ENCODE results near the gene RNASEH2A.
A peak's percentile ranks its signal among the peaks of the same experiment; 100 is the strongest.
"Not testable (repeated sequence)": the region's sequence is repeated elsewhere in the genome, so short reads cannot be mapped to it uniquely, and the experiment has no call there.

The RNASEH2A gene

DNA sequence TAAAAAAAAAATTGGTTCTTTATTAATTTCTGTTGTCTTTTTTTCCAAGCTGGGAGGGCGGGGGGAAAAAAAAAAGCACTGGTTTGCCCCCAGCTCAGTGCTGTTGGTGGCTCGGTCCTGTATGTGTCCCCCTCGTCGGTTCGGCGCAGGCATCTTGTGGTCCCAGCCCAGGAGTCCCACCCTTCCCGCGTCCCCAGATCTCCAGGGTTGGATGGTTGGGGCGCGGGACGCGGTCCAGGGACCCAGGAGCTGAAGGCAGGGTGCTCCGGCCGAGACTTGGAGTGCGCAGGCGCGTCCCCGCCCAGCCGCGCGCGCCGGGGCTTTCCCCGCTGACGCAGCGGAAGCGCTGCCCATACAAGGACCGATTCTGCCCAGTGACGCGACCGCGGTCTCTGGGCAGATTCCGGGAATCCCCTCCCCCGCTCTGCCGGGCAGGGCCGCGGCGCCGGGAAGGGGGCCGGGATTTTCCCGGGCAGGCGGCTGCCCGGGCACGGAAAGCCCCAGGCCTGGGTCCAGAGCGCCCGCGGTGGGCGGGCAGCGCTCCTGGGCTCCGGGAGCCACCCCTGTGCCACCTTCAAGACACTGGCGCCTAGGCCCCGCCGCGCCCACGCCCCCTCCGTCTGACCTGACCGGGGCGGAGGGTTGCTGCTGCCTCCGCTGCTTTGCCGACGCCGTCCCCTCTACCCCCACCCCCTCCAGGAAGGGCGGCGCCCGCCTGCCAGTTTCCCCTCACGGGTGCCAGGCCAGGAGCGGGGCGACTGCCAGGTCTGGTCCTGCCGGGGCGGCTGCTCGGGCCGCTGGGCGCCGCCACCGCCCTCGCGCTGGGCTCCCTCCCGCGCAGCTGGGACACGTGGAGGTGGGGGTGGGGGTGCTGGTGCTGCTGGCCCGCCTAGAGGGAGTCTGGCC is 12.8 kb upstream of the RNASEH2A start:
- peaks cover 32 to 34% of the 10 kb centered on the region in 2 donors for H3K4me1 ChIP-seq (ENCODE audit: control insufficient read depth in 1 of 2, insufficient read depth in 2 of 2, low read length in 2 of 2)
- peak overlapping the region; percentile 99 to 100 for H3K9ac ChIP-seq (ENCODE audit: low read depth in 1 of 2, low read length in 2 of 2)
- H3K4me3 ChIP-seq (ENCODE audit: low read depth in 1 of 2, low read length in 2 of 2) = peak overlapping the region; percentile 91 to 95
- no peaks in the 10 kb centered on the region for H3K36me3 ChIP-seq (ENCODE audit: control insufficient read depth in 1 of 2, insufficient read depth in 2 of 2, low read length in 2 of 2)
- no peaks in the 10 kb centered on the region for H3K9me3 ChIP-seq (ENCODE audit: control insufficient read depth in 1 of 2, low read length in 2 of 2)
- peak overlapping the region; percentile 100 for H3K27ac ChIP-seq (ENCODE audit: low read depth, low read length)
- H3K27me3 ChIP-seq (ENCODE audit: control insufficient read depth in 1 of 2, insufficient read depth in 2 of 2, low read length in 2 of 2) = no peaks in the 10 kb centered on the region

DNA sequence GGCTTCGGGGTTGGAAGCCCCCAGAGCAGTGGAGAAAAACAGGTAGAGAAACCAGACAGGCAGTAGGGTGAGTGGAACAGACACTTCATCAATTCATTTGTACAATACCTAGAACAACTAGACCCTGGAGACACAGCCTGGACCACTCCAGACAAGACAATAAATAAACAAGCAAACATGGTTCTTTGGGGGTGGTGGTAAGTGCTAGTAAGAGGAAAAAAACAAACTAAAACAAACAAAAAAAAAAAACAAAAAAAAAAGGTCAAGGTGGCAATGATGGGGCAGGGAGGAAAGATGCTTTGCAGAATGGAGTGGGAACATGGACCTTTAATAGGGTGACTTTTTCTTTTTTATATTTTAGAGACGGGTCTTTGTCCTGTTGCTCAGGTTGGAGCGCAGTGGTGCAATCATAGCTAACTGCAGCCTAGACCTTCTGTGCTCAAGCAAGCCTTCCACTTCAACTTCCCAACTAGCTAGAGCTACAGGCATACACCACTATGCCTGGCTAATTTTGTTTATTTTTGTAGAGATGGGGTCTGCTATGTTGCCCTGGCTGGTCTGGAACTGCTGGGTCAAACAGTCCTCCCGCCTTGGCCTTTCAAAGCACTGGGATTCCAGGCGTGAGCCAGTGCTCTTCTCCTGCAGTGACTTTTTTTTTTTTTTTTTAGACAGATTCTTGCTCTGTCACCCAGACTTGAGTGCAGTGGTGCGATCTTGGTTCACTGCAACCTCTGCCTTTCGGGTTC is 12.0 kb upstream of the RNASEH2A start:
- H3K36me3 ChIP-seq (ENCODE audit: control insufficient read depth in 1 of 2, insufficient read depth in 2 of 2, low read length in 2 of 2) = peaks cover under 1 to 3% of the 10 kb centered on the region in 2 donors
- H3K4me3 ChIP-seq (ENCODE audit: low read depth in 1 of 2, low read length in 2 of 2) = peak overlapping the region; percentile 61 to 95

DNA sequence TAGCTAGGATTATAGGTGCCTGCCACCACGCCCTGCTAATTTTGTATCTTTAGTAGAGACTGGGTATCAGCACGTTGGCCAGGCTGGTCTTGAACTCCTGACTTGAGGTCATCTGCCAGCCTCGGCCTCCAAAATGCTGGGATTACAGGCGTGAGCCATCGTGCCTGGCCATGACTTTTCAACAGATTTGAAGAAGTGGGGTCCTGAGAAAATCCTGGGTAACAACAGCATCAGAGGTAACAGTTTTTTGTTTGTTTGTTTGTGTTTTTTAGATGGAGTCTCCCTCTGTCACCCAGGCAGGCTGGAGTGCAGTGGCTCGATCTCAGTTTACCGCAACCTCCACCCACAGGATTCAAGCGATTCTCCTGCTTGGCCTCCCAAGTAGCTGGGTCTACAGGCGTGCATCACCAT is 11.4 kb upstream of the RNASEH2A start:
- peaks cover 7 to 9% of the 10 kb centered on the region in 2 donors for H3K36me3 ChIP-seq (ENCODE audit: control insufficient read depth in 1 of 2, insufficient read depth in 2 of 2, low read length in 2 of 2)
- no peak overlapping the region for H3K9ac ChIP-seq (ENCODE audit: low read depth in 1 of 2, low read length in 2 of 2)
- H3K27ac ChIP-seq (ENCODE audit: low read depth, low read length) = no peak overlapping the region
- H3K4me3 ChIP-seq (ENCODE audit: low read depth in 1 of 2, low read length in 2 of 2) = no peak overlapping the region
- H3K27me3 ChIP-seq (ENCODE audit: control insufficient read depth in 1 of 2, insufficient read depth in 2 of 2, low read length in 2 of 2) = no peaks in the 10 kb centered on the region
- H3K4me1 ChIP-seq (ENCODE audit: control insufficient read depth in 1 of 2, insufficient read depth in 2 of 2, low read length in 2 of 2) = peaks cover 24 to 28% of the 10 kb centered on the region in 2 donors
- no peaks in the 10 kb centered on the region for H3K9me3 ChIP-seq (ENCODE audit: control insufficient read depth in 1 of 2, low read length in 2 of 2)

More for the DNA sequence above, 12.0 kb upstream of the RNASEH2A start:
- Histone ChIP-seq H3K27me3 (ENCODE audit: control insufficient read depth in 1 of 2, insufficient read depth in 2 of 2, low read length in 2 of 2) (no peaks in the 10 kb centered on the region), H3K27ac (ENCODE audit: low read depth, low read length) (peak overlapping the region; percentile 100), H3K4me1 (ENCODE audit: control insufficient read depth in 1 of 2, insufficient read depth in 2 of 2, low read length in 2 of 2) (peaks cover 24 to 26% of the 10 kb centered on the region in 2 donors), H3K9ac (ENCODE audit: low read depth in 1 of 2, low read length in 2 of 2) (peak overlapping the region; percentile 99 to 100), H3K9me3 (ENCODE audit: control insufficient read depth in 1 of 2, low read length in 2 of 2) (no peaks in the 10 kb centered on the region)

DNA sequence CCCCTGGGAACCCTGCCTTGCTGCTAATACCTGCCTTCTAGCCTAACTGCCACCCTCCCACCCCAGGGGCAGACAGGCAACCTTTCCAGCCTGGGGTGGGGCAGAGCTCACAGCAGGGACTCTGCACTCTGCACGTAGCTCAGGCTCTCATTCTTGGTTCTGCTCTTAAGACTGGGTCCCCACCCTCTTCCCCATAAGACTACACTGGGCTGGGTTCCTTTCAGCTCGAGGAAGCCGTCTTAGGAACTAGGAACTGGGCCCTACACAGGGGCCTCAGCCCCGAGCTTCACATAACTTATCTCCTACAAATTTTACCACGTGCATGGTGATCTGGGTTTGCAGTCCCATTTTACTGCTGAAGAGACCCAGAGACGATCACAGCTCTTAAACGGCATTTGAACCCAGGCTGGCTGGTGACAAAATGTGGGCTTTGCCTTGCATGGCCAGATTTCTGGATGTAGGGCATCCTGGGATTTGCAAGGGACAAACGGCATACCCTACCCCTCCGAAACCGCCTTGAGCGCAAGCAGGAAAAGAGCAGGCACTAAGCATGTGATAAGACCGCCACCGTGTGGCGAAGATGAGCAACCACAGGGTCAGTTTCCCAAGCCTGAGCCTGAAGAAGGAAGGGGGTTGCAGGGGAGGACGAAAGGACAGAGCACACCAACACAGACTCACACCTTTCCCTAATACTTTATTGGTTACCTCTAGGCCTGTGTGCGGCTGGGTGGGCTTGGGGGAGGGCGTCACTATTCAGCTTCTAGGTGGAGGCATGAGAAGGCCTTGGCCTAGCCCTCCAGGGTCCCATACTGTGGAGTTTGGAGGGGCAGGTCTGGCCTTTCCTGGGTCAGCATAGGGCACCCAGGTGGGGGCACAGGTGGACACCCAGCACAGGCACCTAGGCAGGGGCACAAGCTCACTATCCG is 10.0 kb upstream of the RNASEH2A start:
- peak overlapping the region; percentile 37 to 55 for H3K4me3 ChIP-seq (ENCODE audit: low read depth in 1 of 2, low read length in 2 of 2)
- peaks cover 7 to 14% of the 10 kb centered on the region in 2 donors for H3K36me3 ChIP-seq (ENCODE audit: control insufficient read depth in 1 of 2, insufficient read depth in 2 of 2, low read length in 2 of 2)
- H3K9me3 ChIP-seq (ENCODE audit: control insufficient read depth in 1 of 2, low read length in 2 of 2) = no peaks in the 10 kb centered on the region
- H3K4me1 ChIP-seq (ENCODE audit: control insufficient read depth in 1 of 2, insufficient read depth in 2 of 2, low read length in 2 of 2) = peaks cover 24 to 34% of the 10 kb centered on the region in 2 donors
- H3K9ac ChIP-seq (ENCODE audit: low read depth in 1 of 2, low read length in 2 of 2) = peak overlapping the region; percentile 61 to 71
- H3K27me3 ChIP-seq (ENCODE audit: control insufficient read depth in 1 of 2, insufficient read depth in 2 of 2, low read length in 2 of 2) = no peaks in the 10 kb centered on the region
- peak overlapping the region; percentile 67 for H3K27ac ChIP-seq (ENCODE audit: low read depth, low read length)

DNA sequence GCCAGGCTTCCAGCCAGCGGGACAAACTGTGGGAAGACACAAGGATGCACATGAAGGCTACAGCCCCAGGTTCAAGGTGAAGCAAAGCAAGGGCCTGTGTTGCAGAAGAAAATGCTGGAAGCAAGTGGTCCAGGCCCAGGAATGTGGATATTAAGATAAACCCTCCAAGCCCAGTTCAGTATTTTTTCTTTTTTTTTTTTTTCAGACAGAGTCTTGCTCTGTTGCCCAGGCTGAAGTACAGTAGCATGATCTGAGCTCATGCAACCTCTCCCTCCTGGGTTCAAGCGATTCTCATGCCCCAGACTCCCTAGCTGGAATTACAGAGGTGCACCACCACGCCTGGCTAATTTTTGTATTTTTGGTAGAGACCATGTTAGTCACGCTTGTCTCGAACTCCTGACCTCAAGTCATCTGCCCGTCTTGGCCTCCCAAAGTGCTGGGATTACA is 9.2 kb upstream of the RNASEH2A start:
- no peak overlapping the region for H3K4me3 ChIP-seq (ENCODE audit: low read depth in 1 of 2, low read length in 2 of 2)
- no peak overlapping the region for H3K9ac ChIP-seq (ENCODE audit: low read depth in 1 of 2, low read length in 2 of 2)
- H3K27ac ChIP-seq (ENCODE audit: low read depth, low read length) = no peak overlapping the region
- peaks cover 25 to 38% of the 10 kb centered on the region in 2 donors for H3K4me1 ChIP-seq (ENCODE audit: control insufficient read depth in 1 of 2, insufficient read depth in 2 of 2, low read length in 2 of 2)
- no peaks in the 10 kb centered on the region for H3K9me3 ChIP-seq (ENCODE audit: control insufficient read depth in 1 of 2, low read length in 2 of 2)
- no peaks in the 10 kb centered on the region for H3K27me3 ChIP-seq (ENCODE audit: control insufficient read depth in 1 of 2, insufficient read depth in 2 of 2, low read length in 2 of 2)
- H3K36me3 ChIP-seq (ENCODE audit: control insufficient read depth in 1 of 2, insufficient read depth in 2 of 2, low read length in 2 of 2) = peaks cover 7 to 14% of the 10 kb centered on the region in 2 donors

DNA sequence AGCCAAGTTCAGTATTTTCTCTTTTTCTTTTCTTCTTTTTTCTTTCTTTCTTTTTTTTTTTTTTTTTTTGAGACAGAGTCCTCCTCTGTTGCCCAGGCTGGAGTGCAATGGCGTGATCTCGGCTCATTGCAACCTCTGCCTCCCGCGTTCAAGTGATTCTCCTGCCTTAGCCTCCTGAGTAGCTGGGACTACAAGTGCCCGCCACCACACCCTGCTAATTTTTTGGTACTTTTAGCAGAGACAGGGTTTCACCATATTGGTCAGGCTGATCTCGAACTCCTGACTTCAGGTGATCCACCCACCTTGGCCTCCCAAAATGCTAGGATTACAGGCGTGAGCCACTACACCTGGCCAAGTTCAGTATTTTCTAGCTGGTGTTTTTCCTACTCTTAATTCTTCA is 8.8 kb upstream of the RNASEH2A start:
- not testable (repeated sequence) for H3K4me3 ChIP-seq (ENCODE audit: low read depth in 1 of 2, low read length in 2 of 2); H3K9me3 ChIP-seq (ENCODE audit: control insufficient read depth in 1 of 2, low read length in 2 of 2); H3K27ac ChIP-seq (ENCODE audit: low read depth, low read length); H3K9ac ChIP-seq (ENCODE audit: low read depth in 1 of 2, low read length in 2 of 2); H3K27me3 ChIP-seq (ENCODE audit: control insufficient read depth in 1 of 2, insufficient read depth in 2 of 2, low read length in 2 of 2)
- Histone ChIP-seq H3K4me1 (ENCODE audit: control insufficient read depth in 1 of 2, insufficient read depth in 2 of 2, low read length in 2 of 2) (peaks cover 30 to 42% of the 10 kb centered on the region in 2 donors), H3K36me3 (ENCODE audit: control insufficient read depth in 1 of 2, insufficient read depth in 2 of 2, low read length in 2 of 2) (peaks cover 7 to 14% of the 10 kb centered on the region in 2 donors)

DNA sequence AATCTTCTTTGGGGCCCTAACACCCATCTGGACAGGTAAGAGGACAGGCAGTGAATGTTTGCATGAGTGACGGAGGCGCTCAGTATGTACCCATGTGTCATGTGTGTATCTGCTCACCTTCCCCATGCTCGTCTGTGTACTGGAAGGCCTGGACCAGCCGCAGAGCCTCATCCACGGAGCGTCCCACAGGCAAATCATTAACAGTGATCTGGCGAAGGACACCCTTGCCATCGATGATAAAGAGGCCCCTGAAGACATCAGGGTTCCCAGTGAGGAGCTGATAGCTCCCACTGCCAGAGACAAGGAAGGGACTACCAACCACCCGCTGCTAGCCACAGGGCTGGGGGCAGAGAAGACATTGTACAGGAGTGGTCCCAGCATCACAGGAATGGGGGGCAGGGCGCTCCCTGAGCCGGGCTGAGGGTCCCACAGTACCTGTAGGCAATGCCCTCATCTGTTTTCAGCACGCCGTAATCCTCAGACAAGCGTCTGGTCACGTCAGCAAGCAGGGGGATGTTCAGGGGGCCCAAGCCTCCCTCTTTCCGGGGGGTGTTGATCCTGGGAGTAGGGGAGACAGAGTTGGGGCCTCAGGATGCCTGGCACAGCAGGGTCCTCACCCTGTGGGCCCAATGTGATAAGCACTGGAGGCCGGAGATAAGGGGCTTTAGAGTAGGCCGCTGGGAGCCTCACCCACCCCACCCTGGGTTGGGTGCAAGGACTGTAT is 6.5 kb upstream of the RNASEH2A start:
- Histone ChIP-seq H3K27me3 (ENCODE audit: control insufficient read depth in 1 of 2, insufficient read depth in 2 of 2, low read length in 2 of 2) (no peaks in the 10 kb centered on the region), H3K4me3 (ENCODE audit: low read depth in 1 of 2, low read length in 2 of 2) (peak overlapping the region; percentile 90 to 98)

DNA sequence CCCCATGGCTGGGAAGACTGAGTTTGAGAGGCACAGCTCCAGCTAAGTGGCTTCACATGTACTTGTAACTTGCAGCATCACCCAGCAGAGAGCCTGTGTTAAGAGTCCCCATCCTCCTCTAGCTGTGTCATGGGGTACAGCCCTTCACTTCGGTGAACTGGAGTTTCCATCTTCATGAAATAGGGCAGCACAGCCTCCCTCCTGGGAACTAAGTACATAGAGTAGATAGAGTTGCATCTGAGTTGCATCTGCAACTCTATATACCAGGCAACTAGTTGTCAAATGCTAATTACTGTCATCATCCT is 6.0 kb upstream of the RNASEH2A start:
- no peak overlapping the region for H3K27ac ChIP-seq (ENCODE audit: low read depth, low read length)
- peaks cover 24 to 34% of the 10 kb centered on the region in 2 donors for H3K4me1 ChIP-seq (ENCODE audit: control insufficient read depth in 1 of 2, insufficient read depth in 2 of 2, low read length in 2 of 2)
- peak overlapping the region; percentile 94 to 97 for H3K9ac ChIP-seq (ENCODE audit: low read depth in 1 of 2, low read length in 2 of 2)

More for the DNA sequence above, 6.5 kb upstream of the RNASEH2A start:
- Histone ChIP-seq H3K9ac (ENCODE audit: low read depth in 1 of 2, low read length in 2 of 2) (no peak overlapping the region), H3K27ac (ENCODE audit: low read depth, low read length) (no peak overlapping the region), H3K4me1 (ENCODE audit: control insufficient read depth in 1 of 2, insufficient read depth in 2 of 2, low read length in 2 of 2) (peaks cover 24 to 34% of the 10 kb centered on the region in 2 donors), H3K9me3 (ENCODE audit: control insufficient read depth in 1 of 2, low read length in 2 of 2) (no peaks in the 10 kb centered on the region), H3K36me3 (ENCODE audit: control insufficient read depth in 1 of 2, insufficient read depth in 2 of 2, low read length in 2 of 2) (peaks cover 7 to 14% of the 10 kb centered on the region in 2 donors)

DNA sequence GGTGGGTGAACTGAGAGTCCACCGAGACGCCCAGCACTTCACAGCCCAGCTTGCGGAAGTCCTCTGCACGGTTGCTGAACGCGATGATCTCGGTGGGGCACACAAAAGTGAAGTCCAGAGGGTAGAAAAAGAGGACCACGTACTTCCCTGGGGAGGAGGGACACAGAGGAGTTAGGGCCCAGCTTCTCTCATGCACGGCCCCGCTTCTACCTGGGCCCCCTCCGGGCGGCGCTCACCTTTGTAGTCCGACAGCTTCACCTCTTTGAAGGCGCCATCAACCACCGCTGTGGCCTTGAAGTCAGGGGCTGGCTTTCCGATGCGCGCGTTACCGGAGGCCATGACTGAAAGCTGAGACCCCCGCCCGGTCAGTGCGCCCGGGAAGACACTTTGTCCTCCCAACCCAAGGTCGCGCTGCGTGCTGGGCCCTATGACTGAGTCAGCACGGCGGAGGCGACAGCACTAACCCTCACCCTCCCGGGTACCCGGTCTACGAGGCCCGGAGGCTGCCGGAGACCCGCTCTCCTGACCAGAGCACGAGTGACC is 5.4 kb upstream of the RNASEH2A start:
- peak overlapping the region; percentile 90 to 98 for H3K4me3 ChIP-seq (ENCODE audit: low read depth in 1 of 2, low read length in 2 of 2)
- H3K27ac ChIP-seq (ENCODE audit: low read depth, low read length) = peak overlapping the region; percentile 62
- H3K9me3 ChIP-seq (ENCODE audit: control insufficient read depth in 1 of 2, low read length in 2 of 2) = no peaks in the 10 kb centered on the region
- H3K9ac ChIP-seq (ENCODE audit: low read depth in 1 of 2, low read length in 2 of 2) = peak overlapping the region; percentile 94 to 97
- no peaks in the 10 kb centered on the region for H3K27me3 ChIP-seq (ENCODE audit: control insufficient read depth in 1 of 2, insufficient read depth in 2 of 2, low read length in 2 of 2)
- peaks cover 21 to 30% of the 10 kb centered on the region in 2 donors for H3K4me1 ChIP-seq (ENCODE audit: control insufficient read depth in 1 of 2, insufficient read depth in 2 of 2, low read length in 2 of 2)
- peaks cover 7 to 14% of the 10 kb centered on the region in 2 donors for H3K36me3 ChIP-seq (ENCODE audit: control insufficient read depth in 1 of 2, insufficient read depth in 2 of 2, low read length in 2 of 2)

More for the DNA sequence above, 6.0 kb upstream of the RNASEH2A start:
- Histone ChIP-seq H3K9me3 (ENCODE audit: control insufficient read depth in 1 of 2, low read length in 2 of 2) (no peaks in the 10 kb centered on the region), H3K4me3 (ENCODE audit: low read depth in 1 of 2, low read length in 2 of 2) (peak overlapping the region; percentile 90 to 98), H3K36me3 (ENCODE audit: control insufficient read depth in 1 of 2, insufficient read depth in 2 of 2, low read length in 2 of 2) (peaks cover 7 to 14% of the 10 kb centered on the region in 2 donors), H3K27me3 (ENCODE audit: control insufficient read depth in 1 of 2, insufficient read depth in 2 of 2, low read length in 2 of 2) (no peaks in the 10 kb centered on the region)

Data from duodenal mucosa (tissue), 2 donors.